Large intestine (tissue), 1 donor: ENCODE measurements around the gene NAT8L. TPM values are rescaled to one million over a fixed set of nuclear protein-coding genes. Genes with fewer than 3 reads are reported as not detected.

Experiments used
- polyA plus RNA-seq: library from polyadenylated mRNA; unstranded; fragments of 120-200 nt; gene quantifications from one replicate; pipeline ENCODE4 v1.2.1, GENCODE V29; 2013

Gene NAT8L
- polyA plus RNA-seq, 1 donor = 1.2 TPM

Other genes starting within 250 kb of the NAT8L start
- gene LETM1, start 203.2 kb upstream of the NAT8L start, polyA plus RNA-seq = 27.4 TPM
- 49.6 TPM for gene NSD2, start 187.9 kb upstream of the NAT8L start, polyA plus RNA-seq
- 37.3 TPM for gene NELFA, start 50.4 kb upstream of the NAT8L start, polyA plus RNA-seq
- gene HAUS3, start 182.8 kb downstream of the NAT8L start, polyA plus RNA-seq = 16.0 TPM
- 2.3 TPM for gene POLN, start 182.8 kb downstream of the NAT8L start, polyA plus RNA-seq
- 52.4 TPM for gene MXD4, start 202.8 kb downstream of the NAT8L start, polyA plus RNA-seq